NK-92 (cell line): ENCODE measurements around the gene CASR.

ENCODE experiments used
- DNase-seq: peaks from one replicate; lab custom pipeline; 2025; ENCODE audit not compliant: unreplicated experiment; lab: John Stamatoyannopoulos, UW

CASR gene

GRCh38 chr3:122257644-122258364 is 74.3 kb downstream of the CASR start:
- DNase-seq: no peak

- DNase-seq: no peak
These were observed 75.4 kb downstream of the CASR start for GRCh38 chr3:122258757-122259371.

- no peak for DNase-seq
These were observed 76.7 kb downstream of the CASR start for GRCh38 chr3:122260206-122260605.

- DNase-seq: no peak
These were observed 79.6 kb downstream of the CASR start for GRCh38 chr3:122263058-122263457.

- no peak for DNase-seq
These were observed 80.6 kb downstream of the CASR start for GRCh38 chr3:122263974-122264588.

GRCh38 chr3:122265957-122266356 is 82.5 kb downstream of the CASR start:
- no peak for DNase-seq

GRCh38 chr3:122268257-122269024 is 85.0 kb downstream of the CASR start:
- DNase-seq: no peak

- DNase-seq: no peak
These were observed 85.6 kb downstream of the CASR start for GRCh38 chr3:122269045-122269444.

- no peak for DNase-seq
These were observed 87.9 kb downstream of the CASR start for GRCh38 chr3:122271246-122271898.

- DNase-seq: no peak
These were observed 89.4 kb downstream of the CASR start for GRCh38 chr3:122272879-122273278.

GRCh38 chr3:122273498-122273897 is 90.0 kb downstream of the CASR start:
- no peak for DNase-seq

GRCh38 chr3:122281891-122282290 is 98.4 kb downstream of the CASR start:
- no peak for DNase-seq

GRCh38 chr3:122283796-122284445 is 100.5 kb downstream of the CASR start:
- no peak for DNase-seq

GRCh38 chr3:122284486-122284885 is 101.0 kb downstream of the CASR start:
- DNase-seq: no peak

- no peak for DNase-seq
These were observed 110.9 kb downstream of the CASR start for GRCh38 chr3:122294359-122294758.

GRCh38 chr3:122295266-122296062 is 112.0 kb downstream of the CASR start:
- no peak for DNase-seq

- DNase-seq: no peak
These were observed 114.8 kb downstream of the CASR start for GRCh38 chr3:122298239-122298638.

GRCh38 chr3:122299215-122299614 is 115.7 kb downstream of the CASR start:
- no peak for DNase-seq

- DNase-seq: no peak
These were observed 116.5 kb downstream of the CASR start for GRCh38 chr3:122299872-122300460.
